GM23248 (cell line): ENCODE data around the gene SGCG.

Experiments
- EZH2 ChIP-seq: fragments of 200-600 bp; sonication (generic); IDR thresholded peaks from 2 replicates; pipeline ENCODE4 v1.6.1; 2018; ENCODE audit warnings: antibody characterized with exemption, mild to moderate bottlenecking; ENCODE audit not compliant: insufficient read depth, poor library complexity, severe bottlenecking
- EZH2phosphoT487 ChIP-seq: fragments of 200-600 bp; sonication (generic); IDR thresholded peaks from 2 replicates; pipeline ENCODE4 v1.6.1; 2018; ENCODE audit warnings: antibody characterized with exemption, moderate library complexity, mild to moderate bottlenecking, low read depth; ENCODE audit not compliant: insufficient read depth

DNA sequence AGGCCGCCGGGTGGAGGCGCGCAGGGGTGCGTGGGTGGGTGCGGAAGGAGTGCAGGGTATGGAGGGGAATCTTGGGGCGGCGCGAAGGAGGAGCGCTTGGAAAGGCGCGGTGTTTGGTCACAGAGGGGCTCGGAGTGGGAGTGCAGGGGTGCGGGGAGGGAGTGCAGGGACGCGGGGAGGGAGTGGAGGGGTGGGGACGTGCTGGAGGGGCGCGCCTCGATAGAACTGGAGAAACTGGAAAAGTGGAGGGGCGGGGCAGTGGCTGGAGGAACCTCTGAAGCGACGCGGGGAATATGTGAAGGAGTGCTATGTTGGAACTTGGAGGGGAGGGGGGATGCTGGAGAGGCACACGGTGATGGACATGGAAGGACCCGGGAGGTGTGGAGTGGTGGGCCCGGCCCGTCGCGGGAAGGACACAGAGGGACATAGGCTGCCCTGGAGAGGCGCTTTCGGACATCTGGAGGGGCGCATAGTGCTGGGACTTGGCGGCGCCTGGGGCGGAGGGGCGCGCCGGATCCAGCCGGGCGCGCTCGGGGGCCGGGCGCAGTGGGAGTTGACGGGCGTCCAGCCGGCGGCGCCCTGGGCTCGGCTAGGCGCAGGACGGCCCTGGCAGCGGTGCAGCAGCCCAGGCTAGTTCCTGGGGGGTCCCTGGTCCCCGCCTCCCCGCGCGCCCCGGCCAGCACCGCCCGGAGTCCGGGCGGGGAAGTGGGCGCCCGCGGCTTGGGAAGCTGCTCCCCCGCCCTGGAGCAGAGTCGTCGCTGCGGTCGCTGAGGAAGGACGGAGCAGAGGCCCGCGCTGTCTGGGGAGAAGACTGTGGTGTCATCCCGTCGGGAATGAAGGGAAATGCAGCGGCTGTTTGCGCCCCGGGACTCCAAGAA lies 20.8 kb upstream of the SGCG start:
- TF ChIP-seq EZH2, result no peak
- TF ChIP-seq EZH2phosphoT487, result no peak
